EL (cell line): ENCODE data around the gene DCLK2.

Experiments
- DNase-seq: peaks from one replicate; pipeline ENCODE4 v3.0.0-alpha.2; 2016

Gene DCLK2

DNA sequence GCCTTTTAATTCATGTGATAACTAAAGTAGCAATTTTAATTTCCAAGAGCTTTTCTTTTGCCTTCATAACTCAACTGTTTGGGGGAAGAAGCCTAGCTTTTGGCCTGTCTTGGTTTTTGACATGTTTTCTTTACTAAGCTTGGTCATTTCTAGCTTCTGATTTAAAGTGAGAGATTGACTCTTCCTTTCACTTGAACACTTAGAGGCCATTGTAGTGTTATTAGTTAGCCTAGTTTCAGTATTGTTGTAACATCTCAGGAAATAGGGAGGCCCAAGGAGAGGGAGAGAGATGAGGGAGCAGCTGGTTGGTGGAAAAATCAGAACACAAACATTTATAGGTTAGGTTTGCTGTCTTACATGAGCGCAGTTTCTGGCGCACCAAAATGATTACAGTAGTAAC lies 44.8 kb downstream of the DCLK2 start:
- DNase-seq = no peak

DNA sequence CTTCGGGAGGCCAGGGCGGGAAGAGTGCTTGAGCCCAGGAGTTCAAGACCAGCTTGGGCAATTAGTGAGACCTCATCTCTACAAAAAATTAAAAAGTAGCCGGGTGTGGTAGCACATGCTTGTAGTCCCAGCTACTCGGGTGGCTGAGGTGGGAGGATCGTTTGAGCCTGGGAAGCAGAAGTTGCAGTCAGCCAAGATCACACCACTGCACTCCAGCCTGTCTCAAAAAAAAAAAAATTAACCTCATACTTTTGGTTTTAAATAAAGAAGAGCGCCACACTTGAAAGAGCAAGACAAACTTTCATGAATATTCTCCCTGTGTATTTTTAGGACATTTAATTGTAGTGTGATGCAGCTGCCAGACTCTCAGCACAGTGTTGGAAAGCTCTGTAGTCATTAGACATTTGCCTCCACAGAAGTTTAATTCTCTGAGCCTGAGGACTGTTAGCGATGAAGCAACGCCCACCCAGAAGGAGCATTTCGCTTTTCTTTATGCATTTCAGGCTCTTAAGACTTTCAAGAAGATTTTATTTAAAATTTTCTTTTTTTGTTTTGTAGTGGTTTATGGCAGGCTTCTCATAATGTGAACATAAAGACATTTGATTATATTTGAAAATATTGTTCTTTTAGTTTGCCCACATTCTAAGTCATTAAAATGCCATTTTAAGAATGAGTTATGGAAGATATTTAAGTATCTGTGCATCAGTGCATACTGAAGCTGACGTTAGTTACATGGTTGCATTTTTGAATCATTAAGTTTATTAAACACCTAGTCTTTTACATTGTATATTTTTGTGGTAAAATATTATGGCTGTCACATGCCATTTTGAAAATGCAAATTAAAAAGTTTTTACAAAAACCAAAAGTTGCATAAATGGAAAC lies 45.8 kb downstream of the DCLK2 start:
- no peak for DNase-seq

DNA sequence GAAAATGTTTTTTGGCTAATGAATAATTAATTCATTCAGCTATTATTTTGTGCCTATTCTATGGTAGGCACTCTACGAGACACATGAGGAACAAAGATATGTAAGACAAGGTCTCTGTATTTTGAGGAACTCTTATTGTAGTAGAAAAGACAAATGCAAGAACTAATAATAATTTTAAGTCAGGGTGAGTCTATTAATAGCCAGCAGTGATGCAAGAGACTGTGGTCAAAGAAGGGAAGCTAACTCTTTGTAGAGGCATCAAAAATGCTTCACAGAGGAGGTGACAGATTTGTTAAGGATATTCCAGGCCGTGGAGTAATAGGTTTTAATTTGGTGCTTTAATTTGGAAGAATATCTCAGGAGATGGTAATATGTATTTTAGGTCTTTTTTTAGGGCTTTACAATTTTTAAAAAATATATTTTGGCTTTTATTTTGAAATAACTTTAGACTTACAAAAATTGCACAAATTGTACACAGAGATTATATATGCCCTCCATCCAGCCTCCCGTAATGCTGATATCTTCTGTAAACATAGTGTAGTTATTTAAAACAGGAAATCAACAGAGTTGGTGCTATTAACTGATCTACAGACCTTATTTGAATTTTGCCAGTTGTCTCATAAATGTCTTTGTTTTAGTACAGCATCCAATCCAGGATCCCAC lies 48.1 kb downstream of the DCLK2 start:
- DNase-seq = peak; percentile 53

DNA sequence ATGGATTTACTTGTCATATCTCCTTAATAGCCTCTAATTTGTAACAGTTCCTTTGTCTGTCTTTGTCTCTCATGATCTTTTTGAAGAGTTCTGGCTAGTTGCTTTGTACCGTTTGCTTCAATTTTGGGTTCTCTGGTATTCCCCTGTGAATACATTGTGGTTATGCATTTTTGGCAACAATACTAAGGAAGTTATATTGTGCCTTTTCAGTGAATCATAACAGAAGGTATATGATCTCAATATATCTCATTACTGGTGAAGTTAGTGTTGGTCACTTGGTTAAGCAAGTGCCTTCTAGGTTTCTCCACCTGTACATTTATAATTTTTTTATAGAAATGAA lies 48.6 kb downstream of the DCLK2 start:
- DNase-seq = peak; percentile 79

DNA sequence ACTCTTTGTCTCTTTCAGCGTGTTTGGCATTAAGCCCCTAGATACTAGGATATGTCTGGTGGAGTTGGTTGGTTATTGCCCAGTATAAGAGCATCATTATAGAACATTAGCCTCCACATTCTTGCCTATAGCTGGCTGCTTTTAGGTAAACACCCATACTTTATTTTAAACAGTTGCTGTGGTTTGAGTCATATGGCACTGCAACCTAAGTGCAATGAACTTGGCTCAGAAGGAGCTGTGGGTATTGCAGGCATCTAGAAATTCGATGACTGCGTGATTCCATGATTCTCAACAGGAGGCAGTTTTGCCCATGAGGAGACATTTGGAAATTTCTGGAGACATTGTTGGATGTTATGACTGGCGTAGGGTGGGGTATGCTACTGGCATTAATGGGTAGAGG lies 49.5 kb downstream of the DCLK2 start:
- DNase-seq = no peak

DNA sequence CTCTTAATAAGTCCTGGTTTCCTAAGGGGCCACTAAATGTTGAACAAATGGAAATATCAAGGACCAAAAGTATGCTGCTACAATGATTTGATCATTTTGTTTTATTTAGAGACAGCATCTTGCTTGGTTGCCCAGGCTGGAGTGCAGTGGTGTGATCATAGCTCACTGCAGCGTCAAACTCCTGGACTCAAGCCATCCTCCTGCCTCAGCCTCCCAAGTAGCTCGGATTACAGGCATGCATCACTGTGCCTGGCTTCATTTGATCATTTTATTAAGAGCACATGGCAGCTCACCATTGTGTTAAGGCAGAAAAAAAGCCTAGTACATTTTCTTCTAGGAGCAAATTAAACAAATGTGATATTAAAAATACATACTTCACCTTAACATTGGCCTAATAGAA lies 52.7 kb downstream of the DCLK2 start:
- DNase-seq = peak; percentile 62

DNA sequence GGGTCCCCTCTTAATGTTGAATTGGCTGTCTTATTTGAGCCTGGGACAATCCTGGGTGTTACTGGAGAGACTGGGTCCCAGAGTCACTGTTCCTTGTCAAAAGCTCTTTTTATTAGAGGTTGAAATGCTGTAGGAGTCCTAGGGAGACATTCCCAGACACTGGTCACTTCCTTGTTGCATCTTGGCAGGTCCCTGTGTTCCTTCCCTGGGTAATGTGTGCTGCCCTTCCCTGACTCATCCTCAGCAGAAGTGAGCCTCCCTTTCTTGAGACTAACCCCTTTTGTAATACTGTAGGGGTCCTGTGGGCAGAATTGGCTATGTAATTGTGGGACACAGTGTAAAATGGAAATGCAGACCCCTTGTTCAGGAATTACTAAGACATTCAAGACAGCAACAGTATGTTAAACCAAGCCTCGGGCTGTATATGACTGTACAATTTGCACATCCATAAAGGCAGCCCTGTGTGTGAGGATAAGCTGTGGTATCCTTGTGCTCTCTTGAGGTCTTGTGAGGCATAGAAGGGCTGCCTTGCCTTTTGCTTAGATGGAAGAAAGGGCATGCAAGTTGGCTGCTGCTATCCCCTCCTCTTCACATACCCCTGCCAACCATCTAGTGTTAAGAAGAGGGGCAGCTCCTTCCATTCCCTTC lies 53.5 kb downstream of the DCLK2 start:
- DNase-seq = peak; percentile 45

DNA sequence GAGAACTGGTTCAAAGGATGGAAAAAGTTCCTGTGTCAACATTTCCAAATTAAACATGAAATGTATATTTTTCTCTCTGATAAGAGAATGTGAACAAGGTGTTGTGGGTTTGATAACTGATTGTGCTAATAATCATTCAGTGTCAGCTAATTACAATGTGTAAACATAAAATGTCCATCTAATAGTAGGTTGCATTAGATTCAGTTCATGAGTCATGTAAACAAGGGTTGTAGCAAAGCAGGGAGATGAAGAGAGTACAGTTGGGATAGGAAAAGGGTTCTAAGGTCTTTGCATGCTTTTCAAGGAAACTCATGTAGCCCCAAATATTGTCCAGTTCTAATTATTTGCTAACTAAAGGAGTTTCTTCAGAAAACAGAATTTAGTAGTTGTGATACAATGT lies 55.4 kb downstream of the DCLK2 start:
- no peak for DNase-seq

DNA sequence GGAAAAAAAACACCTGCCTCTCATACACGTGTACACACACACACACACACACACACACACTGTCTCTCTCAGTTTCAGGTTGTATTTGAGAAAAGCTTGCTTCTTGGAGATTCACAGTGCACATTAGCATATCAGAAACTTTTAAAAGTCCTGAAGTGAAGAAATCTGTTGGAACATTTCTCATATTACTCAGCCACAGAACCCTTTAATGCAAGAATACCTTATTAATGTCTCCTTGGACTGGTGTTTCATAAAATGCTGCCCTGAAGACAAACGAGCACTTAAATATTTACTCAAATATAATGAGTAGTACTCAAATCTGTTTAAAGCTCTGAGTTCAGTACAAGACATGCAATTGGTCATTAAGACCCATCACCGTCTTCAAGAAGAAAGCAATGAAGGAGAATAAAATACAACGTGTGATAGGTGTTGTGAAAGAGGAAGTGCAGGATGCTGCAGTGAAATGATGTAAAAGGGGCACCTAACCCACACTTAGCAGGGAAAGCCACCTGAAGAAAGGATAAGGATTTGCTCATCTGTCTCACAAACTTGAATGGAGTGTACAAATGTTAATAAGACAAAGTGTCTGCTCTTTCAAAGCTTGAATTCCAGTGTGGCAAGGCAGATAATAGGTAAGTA lies 57.0 kb downstream of the DCLK2 start:
- peak; percentile 50 for DNase-seq

DNA sequence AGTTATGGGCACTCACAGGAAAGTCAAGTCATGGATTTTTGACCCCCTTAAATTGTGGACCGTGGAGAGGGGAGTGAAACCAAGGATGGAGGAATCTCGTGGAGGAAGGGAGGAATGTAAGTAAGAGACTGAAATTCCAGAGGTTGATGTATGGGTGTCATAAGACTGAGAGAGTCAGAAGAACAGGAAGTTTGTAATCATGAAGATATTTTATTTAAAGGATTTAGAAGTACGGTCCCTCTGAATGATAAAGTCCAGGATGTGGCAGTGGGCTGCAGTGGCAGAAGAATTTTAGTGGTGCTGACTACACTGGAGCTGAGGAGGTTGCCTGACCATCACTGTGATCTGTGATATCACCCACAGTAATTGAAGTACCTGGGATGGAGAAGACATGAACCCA lies 57.8 kb downstream of the DCLK2 start:
- DNase-seq = peak; percentile 84

DNA sequence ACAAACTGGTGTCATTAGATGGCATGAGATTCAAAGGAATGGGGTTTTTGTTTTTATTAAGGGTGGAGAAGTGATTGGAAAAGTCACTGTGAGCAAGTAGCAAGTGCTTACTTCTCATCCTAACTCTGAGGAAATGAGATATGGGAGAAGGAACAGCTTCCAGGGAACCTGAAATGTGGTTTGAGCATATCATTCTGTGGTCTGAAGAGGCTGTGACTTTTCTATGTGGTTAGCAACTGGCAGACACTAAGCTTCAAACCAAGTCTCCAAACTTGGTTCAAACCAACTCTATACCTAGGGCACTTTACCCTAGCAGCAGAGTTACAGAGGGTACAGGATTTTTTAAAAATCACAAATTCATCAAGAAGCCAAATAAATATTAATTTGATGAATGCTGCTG lies 58.2 kb downstream of the DCLK2 start:
- DNase-seq = peak; percentile 69

DNA sequence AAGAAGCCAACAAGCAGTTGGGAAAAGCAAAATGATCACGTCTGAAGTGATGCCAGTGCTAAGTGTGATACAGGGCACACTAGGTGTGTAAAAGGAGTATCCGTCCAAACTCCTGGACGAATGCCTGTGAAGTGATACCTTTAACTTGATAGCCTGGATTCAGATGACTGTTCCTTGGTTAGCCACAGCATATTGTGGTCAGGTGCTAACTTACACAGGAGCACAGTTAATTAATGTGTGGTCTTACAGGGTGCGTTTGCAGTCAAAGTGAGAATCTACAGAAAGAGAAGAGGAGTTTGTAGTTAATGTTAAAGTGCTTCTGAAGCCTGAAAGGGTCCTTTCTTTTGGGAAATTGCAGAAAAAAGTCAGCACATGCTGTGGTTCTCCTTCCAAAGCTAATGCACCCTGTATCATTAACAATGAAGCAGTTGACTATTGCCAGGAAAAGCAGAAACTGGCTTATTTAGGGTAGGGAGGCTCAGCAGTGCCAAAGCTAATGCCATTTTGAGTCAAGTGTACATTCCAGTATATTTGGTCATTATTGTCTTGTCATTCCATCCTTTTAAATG lies 61.1 kb downstream of the DCLK2 start:
- no peak for DNase-seq

DNA sequence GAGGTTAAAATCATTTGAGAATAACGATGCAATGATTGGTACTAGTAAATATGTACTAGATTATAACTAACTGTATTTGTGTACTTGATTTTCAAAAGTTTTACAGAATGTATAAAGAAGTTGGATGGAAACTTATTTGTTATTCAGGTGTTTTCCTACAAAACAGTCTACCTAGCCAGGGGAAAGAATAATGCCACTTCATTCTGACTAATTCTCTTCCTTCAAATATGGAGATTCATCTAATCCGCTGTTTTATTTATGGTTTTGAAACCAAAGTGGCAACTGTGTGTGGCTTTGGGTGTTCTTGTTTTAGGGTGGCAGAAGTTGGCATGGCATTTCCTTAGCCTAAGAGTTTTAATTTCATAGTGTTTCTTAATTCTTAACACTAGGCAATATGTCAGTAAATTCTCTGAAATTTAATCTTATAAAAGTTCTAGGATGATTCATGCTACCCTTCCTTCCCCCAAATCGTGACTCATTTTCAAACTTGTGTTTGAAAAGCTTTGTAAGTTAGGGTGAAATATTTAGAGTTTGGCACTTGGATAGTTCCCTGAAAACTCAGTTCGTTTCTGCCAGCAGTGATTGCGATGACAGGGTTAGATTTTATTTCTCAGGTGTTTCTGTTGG lies 62.6 kb downstream of the DCLK2 start:
- DNase-seq = peak; percentile 76

DNA sequence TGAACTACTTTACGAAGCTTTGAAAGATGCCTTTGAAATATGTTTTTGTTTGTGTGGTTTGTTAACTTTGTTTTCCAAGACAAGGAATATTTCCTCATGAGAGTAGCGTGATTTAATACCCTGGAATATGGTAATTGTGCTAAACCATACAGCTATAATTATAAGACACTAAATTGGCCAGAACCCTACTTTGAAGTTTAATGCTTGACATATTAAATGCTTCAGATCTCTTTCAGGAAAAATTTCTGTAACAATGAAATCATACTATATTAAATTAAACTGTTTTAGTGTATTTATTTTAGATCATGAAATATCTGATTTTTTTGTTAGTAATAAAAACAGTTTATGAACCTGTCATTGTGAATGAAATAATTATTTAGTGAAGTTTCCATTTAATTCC lies 63.5 kb downstream of the DCLK2 start:
- DNase-seq = no peak

DNA sequence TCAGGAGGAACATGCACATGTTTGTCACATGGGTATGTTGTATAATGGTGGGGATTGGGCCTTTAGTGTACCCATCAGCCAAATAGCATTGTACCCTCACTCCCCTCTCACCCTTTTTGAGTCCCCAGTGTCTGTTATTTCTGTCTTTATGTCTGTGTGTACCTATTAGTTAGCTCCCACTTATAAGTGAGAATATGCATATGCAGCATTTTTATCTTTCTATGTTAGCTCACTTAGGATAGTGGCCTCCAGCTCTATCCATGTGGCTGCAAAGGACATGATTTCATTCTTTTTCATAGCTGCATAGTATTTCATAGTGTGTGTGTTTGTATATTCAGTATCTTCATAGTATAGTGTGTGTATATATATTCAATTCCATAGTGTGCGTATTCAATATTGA lies 64.6 kb downstream of the DCLK2 start:
- no peak for DNase-seq

DNA sequence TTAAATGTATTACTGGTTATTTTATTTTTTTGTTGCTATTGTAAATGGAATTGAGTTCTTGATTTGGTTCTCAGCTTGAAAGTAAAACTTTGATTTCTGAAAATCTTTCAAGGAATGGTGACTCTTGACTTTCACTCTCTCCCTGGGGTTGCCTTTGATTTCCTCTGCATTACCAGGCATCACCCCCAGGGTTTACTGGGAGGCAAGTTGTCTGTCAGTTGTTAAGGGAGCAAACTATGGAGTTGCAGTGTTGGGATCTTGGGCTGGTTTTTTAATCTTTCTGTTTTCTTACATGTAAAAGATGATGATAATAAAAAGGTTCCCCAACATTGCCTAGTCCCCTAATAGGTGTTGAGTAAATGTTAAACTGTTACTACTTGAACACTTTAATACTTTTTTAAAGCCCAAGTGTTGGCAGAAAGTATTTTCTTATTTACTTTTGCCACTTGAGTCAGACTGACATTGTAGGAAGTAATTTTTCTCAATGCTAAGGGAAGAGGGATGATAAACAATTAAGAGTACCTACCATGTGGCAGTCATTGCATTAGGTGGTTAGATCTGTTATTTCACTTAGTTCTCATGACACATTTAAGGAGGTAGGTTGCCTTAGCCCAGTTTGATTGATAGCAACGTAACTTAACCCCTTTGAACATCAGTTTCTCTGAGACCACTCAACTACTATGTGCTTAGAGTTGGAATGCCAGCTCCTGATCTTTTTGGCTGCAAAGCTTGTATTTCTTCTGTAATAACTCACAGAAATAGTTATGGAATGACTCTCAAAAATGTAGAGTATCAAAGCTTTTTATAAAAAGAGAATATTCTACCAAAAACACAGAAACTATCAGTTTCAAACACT lies 67.1 kb downstream of the DCLK2 start:
- peak; percentile 52 for DNase-seq

DNA sequence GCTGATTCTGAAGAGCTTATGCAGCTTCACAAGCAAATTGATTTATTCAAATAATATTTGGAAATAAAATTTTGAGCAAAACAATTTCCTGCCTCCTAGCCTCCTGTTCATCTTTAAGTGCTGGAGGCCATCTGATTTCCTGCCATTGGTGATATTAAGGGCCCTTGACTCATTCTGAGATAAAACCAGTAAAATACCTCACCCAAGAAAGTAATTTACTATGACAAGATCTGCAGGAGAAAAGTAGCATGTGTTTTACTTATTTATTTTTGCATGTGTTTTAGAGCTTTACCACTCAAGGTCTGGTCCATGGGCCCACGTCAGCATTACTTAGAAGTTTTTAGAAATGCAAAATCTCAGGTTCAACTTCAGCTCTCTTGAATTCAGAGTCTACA lies 67.7 kb downstream of the DCLK2 start:
- DNase-seq = peak; percentile 74

DNA sequence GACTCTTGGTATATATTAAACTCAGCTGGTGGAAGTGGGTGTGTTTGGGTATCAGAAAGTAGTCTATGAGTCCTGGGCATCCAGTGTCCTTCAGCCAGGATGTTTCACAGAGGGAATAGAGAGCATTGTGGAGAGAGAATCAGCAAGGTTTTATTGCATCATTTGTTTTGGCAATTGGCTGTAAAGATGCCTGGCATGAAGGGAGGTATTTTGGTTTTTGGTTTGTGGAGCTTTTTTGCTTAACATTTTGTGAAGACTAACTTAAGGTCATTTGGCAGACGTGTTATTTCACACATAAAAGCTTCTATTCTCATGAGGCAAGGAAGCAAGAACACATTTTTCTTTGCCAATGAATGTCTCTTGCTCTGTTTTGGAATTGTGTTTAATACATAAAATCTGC lies 71.1 kb downstream of the DCLK2 start:
- peak; percentile 25 for DNase-seq

DNA sequence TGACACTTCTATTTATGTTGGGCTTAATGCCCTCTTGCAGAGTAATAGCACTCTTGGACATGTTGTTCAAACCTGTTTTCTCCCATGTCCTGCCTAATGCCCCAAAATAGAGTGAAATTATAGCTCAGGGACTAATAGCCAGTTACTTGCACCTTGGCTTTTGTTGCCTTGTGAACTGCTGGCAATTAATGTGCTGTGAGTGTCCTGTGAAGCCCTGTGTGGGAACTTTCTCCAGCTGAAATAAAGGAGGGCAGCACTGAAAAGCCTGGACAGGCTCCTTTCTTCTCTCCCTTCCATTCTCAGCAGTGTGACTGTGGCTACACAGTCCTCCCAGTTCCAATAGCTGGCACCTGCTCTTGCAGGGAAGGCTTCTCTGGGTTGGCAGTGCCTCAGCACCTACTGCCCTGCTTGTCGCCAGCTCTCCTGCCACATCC lies 72.4 kb downstream of the DCLK2 start:
- DNase-seq = no peak

DNA sequence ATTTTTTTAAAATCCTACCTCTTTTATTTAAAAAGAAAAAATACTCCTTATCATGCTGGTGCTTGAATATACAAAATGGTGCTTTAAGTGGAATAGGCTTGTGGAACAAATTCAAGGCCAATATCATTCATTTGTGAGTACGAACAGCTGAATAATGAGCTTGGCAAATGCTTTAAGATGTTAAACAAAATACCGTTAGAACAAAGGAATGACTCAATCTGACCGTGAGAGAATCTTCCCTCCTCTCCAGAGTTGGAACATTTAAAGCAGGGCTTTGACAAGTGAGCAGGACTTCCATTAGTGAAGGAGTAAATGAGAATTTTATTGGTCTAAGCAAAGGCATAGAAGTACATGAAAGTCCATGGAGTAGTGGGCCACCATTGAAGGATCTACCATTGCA lies 74.5 kb downstream of the DCLK2 start:
- peak; percentile 31 for DNase-seq

DNA sequence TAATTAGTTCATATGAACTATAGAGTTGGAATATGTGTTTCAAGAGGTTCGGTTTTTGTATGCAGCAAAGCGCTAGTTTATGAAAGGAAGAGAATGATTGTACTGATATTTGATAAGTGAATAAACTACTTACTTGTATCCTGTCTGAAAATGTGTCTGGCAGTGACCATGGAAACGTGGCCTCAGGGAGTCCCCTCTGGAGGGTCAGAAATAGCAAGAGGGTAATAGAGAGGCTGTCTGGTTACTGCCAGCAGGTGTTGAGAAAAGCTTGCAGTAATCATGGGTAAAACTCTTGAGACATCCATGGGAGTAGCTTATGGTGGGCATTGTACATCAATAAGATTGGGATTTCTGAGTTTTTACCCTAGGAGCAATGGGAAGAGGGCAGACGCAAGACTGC lies 77.1 kb downstream of the DCLK2 start:
- no peak for DNase-seq

DNA sequence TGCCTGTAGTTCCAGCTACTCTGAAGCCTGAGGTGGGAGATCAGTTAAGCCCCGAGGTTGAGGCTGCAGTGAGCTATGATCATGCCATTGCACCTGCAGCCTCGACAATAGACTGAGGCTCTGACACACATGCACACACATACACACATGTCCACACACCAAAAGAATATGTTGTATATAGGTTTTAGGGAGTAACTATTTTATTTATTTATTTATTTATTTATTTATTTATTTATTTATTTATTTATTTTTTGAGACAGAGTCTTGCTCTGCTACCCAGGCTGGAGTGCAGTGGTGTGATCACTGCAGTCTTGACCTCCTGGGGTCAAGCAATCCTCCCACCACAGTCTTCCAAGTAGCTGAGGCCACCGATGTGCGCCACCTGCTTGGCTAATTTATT lies 78.3 kb downstream of the DCLK2 start:
- DNase-seq = no peak
